Esophagus squamous epithelium (tissue), 5 donors: ENCODE results near the gene SLC50A1. TPM values are rescaled to one million over a fixed set of nuclear protein-coding genes. Genes with fewer than 3 reads are reported as not detected.

ENCODE experiments used
- DNase-seq: peaks from one replicate; lab custom pipeline; 2025; lab: John Stamatoyannopoulos, UW
- H3K27ac ChIP-seq, 4 donors: fragments of 200-600 bp; sonication (generic); one replicate each; pipeline ENCODE4 v1.5.1; 2016 to 2019; ENCODE audit warnings: mild to moderate bottlenecking in 1 of 4
- H3K27me3 ChIP-seq, 4 donors: fragments of 200-600 bp; sonication (generic); 1 replicate in 3 of 4; 2 replicates in 1 of 4; pipeline versions ENCODE4 v1.5.1 to v1.6.0; 2017 to 2021; ENCODE audit warnings: antibody characterized with exemption in 1 of 4
- H3K36me3 ChIP-seq, 3 donors: fragments of 200-600 bp; sonication (generic); one replicate each; pipeline ENCODE4 v1.5.1; 2016 to 2019
- H3K4me1 ChIP-seq, 3 donors: fragments of 200-600 bp; sonication (generic); one replicate each; pipeline ENCODE4 v1.5.1; 2017 to 2019
- H3K4me3 ChIP-seq, 4 donors: fragments of 200-600 bp; sonication (generic); 1 replicate in 3 of 4; 2 replicates in 1 of 4; pipeline ENCODE4 v1.5.1; 2016 to 2019; ENCODE audit warnings: mild to moderate bottlenecking in 2 of 4, moderate library complexity in 1 of 4
- H3K9me3 ChIP-seq, 3 donors: fragments of 200-600 bp; sonication (generic); one replicate each; pipeline ENCODE4 v1.5.1; 2016 to 2019
- POLR2A ChIP-seq, 4 donors: fragments of 450-650 bp; IDR thresholded peaks; one replicate each; pipeline ENCODE4 v1.6.1; 2017; ENCODE audit warnings: antibody characterized with exemption in 4 of 4, mild to moderate bottlenecking in 4 of 4, moderate library complexity in 3 of 4
- WGBS, 2 donors: methylation state at CpG; one replicate each; pipeline ENCODE4 v1.1.5; 2018; 5-methylcytosine and 5-hydroxymethylcytosine counted together
- intact Hi-C: fragments of 100-400 bp; cut with DNase I; formaldehyde crosslinking; loops from one replicate; pipeline ENCODE4 v1.15.0; 2022
- total RNA-seq, 4 donors: library from RNA; depleted of rRNA; stranded (reverse); fragments of >200 nt; gene quantifications; one replicate each; pipeline ENCODE4 v1.1.0, GENCODE V29; 2016
- TF ChIP-seq, protein P1 (sequence below), 6 experiments: fragments of 450-650 bp in 4 of 6; fragments of 200-600 bp in 2 of 6; sonication (generic) in 2 of 6; IDR thresholded peaks; one replicate each; pipeline ENCODE4 v1.5.1; 2016 to 2019; ENCODE audit warnings: antibody characterized with exemption in 6 of 6, mild to moderate bottlenecking in 4 of 6, moderate library complexity in 4 of 6
- donor health status: DM: yes; HTN: yes; CAD: no.

Gene SLC50A1
- total RNA-seq, 4 donors from 2014 or later: 21.4 to 27.2 (median 26.0) TPM

DNA sequence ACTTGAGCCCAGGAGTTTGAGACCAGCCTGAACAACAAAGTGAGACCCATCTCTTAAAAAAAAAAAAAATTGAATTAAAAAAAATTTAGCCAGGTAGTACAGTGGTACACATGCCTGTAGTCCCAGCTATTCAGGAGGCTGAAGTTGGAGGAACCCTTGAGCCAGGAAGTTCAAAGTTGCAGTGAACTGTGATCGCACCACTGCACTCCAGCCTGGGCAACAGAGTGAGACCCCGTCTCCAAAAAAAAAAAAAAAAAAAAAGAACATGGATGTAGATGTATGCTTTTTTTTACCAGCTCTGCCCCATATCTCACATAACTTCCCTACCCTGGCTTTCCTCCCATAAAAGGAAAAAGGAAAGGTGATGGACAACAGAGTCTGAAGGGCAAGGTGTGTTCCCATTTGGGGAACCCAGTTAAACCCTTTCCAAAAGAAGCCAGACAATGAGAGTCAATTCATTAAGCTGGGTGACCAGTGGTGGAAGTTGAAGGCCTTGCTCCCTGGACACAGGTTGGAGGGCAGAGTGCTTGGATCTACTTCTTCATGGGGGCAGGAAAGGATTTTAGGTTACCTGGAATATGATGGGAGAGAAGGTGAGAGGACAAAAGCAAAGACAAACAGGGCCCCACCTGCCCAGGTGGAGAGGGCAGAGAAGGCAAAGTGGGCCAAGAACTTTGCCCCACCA is 34.6 kb downstream of the SLC50A1 start:
- peaks cover 0 to 24% (median 13%) of the 10 kb centered on the region in 3 donors for H3K36me3 ChIP-seq
- intact Hi-C loops: no loop called here
- H3K4me3 ChIP-seq: no peak overlapping the region
- H3K27me3 ChIP-seq: peaks cover 0 to 29% (median 0%) of the 10 kb centered on the region in 4 donors
- peaks cover 24 to 62% (median 32%) of the 10 kb centered on the region in 3 donors for H3K4me1 ChIP-seq
- H3K27ac ChIP-seq: no peak overlapping the region
- H3K9me3 ChIP-seq: no peaks in the 10 kb centered on the region
- no peak for DNase-seq
- whole genome bisulfite sequencing, 2 donors: 75 to 88% methylated on average over 2 of the region's 2 CpGs
- TF ChIP-seq, protein P1, sequence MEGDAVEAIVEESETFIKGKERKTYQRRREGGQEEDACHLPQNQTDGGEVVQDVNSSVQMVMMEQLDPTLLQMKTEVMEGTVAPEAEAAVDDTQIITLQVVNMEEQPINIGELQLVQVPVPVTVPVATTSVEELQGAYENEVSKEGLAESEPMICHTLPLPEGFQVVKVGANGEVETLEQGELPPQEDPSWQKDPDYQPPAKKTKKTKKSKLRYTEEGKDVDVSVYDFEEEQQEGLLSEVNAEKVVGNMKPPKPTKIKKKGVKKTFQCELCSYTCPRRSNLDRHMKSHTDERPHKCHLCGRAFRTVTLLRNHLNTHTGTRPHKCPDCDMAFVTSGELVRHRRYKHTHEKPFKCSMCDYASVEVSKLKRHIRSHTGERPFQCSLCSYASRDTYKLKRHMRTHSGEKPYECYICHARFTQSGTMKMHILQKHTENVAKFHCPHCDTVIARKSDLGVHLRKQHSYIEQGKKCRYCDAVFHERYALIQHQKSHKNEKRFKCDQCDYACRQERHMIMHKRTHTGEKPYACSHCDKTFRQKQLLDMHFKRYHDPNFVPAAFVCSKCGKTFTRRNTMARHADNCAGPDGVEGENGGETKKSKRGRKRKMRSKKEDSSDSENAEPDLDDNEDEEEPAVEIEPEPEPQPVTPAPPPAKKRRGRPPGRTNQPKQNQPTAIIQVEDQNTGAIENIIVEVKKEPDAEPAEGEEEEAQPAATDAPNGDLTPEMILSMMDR (IDR thresholded peaks at IDR 0.05): no peak
- TF ChIP-seq POLR2A (IDR thresholded peaks at IDR 0.05): no peak

DNA sequence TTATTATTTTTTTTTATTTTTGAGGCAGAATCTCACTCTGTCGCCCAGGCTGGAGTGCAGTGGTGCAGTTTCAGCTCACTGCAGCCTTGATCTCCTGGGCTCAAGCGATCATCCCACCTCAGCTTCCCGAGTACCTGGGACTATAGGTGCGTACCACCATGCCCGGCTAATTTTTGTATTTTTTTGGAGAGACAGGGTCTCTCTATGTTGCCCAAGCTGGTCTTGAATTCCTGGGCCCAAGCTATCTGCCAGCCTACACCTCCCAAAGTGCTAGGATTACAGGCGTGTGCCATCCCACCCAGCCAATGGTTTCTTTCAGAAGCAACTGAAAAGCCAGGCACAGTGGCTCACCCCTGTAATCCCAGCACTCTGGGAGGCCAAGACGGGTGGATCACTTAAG is 35.2 kb downstream of the SLC50A1 start:
- Histone ChIP-seq H3K4me1 (peaks cover 24 to 60% (median 32%) of the 10 kb centered on the region in 3 donors), H3K27me3 (peaks cover 0 to 35% (median 0%) of the 10 kb centered on the region in 4 donors), H3K4me3 (no peak overlapping the region), H3K9me3 (no peaks in the 10 kb centered on the region), H3K36me3 (peaks cover 0 to 24% (median 13%) of the 10 kb centered on the region in 3 donors), H3K27ac (no peak overlapping the region)
- DNase-seq: no peak
- TF ChIP-seq, protein P1 (IDR thresholded peaks at IDR 0.05): no peak
- no peak for TF ChIP-seq POLR2A (IDR thresholded peaks at IDR 0.05)
- 87 to 95% methylated on average over 5 to 7 of the region's 7 CpGs for WGBS, 2 donors
- intact Hi-C loops: no loop called here

DNA sequence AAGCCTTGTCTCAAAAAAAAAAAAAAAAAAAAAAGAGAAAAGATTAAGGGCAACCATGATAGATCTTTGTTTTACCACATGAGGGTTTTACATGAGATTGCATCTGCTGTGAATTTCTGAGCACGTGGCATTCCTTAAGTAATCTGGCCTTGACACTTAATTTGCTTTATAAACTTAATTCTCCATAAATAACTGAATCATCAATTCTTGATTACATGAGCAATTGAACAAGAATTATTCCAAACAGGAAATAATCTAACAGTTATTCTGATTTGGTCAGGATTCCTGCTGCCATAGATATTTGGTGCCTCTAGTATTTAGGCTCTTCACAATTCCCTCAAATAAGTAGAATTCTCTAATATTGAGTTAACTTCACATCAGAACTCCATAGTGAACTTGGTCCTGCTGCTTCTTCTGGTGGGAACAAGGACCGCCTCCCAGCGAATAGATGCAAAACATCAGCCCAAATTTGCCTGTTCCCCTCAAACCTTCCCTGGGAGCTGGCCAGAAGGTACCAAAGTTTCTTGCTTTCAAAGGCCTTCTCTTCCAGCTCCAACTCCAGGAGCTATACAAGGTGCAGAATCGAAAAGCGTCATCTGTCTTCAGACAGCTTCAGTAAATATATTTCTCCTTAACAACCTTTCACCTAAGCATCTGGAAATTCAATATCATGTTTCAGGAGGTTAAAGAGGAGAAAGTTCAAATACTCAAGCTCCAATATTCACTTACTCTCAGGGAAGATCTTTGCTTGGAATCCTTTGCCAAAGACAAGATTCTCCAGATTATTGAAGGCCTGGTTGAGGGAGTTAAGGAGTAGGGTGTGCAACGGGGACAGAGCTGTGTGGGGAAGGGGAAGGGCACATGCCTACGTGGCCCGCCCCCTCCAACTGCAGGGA is 36.4 kb downstream of the SLC50A1 start:
- TF ChIP-seq, protein P1 (IDR thresholded peaks at IDR 0.05): no peak
- TF ChIP-seq POLR2A (IDR thresholded peaks at IDR 0.05): no peak
- WGBS, 2 donors: 43% methylated on average over 8 of the region's 8 CpGs
- intact Hi-C loops: no loop called here
- peaks cover 26 to 58% (median 34%) of the 10 kb centered on the region in 3 donors for H3K4me1 ChIP-seq
- peaks cover 0 to 24% (median 13%) of the 10 kb centered on the region in 3 donors for H3K36me3 ChIP-seq
- H3K27ac ChIP-seq: peak overlapping the region; percentile 92 to 99 (median 96)
- H3K9me3 ChIP-seq: no peaks in the 10 kb centered on the region
- peaks cover 0 to 29% (median 0%) of the 10 kb centered on the region in 4 donors for H3K27me3 ChIP-seq
- no peak for DNase-seq
- peak overlapping the region; percentile 82 to 96 (median 94) for H3K4me3 ChIP-seq

DNA sequence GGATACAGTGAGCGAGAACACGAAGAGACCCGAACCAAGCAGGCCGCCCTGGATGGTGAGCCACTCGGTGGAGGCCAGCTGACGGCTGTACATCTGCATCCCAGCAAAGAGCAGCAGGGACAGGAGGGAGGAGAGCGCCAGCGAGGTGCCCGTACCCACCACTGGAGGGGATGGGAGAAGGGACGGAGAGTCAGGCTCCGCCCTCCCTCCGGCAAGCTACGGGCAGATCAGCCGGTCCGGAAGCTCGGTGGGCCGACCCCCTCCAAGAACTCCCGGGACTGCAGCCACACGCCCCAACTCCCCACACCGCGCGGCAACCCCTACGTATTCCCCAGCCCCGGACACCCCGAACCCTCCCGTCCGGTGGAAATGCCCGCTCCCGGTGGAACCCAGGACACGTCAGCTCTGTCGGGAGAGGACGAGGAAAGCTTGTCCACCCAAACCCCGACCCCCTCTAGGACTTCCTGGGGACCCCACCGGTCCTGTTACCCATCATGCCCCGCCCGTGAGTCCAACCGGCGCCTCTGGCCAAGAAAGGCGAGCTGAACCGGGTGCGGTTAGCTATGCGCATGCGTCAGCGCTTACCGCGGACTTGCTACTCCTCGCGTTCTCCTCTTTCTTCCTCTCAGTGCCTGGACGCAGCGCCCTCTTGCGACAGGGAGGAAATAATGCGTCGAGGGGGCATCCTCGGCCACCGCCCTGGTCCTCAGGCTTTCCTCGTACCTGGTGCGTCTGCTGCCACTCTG is 37.3 kb downstream of the SLC50A1 start, which contains the start of gene KRTCAP2:
TSS of gene KRTCAP2 (minus strand) at position 573 of the 746 bp plus-strand sequence. CDS start at position 493, 80 bp downstream.
- Histone ChIP-seq H3K9me3 (no peaks in the 10 kb centered on the region), H3K36me3 (peaks cover 0 to 24% (median 13%) of the 10 kb centered on the region in 3 donors), H3K27me3 (peaks cover 0 to 27% (median 0%) of the 10 kb centered on the region in 4 donors), H3K27ac (peak within 1 kb of the TSS; percentile 92 to 99 (median 96)), H3K4me1 (peaks cover 25 to 58% (median 30%) of the 10 kb centered on the region in 3 donors), H3K4me3 (peak within 1 kb of the TSS; percentile 82 to 96 (median 94))
- peak; percentile 73 for DNase-seq
- intact Hi-C loops: no loop called here
- WGBS, 2 donors: 0% methylated on average over 12 to 27 of the region's 57 CpGs
- TF ChIP-seq, protein P1 (IDR thresholded peaks at IDR 0.05): peak; percentile 90 to 100 (median 96)
- peak in 2 of 4 donors; percentile 55 to 56 for TF ChIP-seq POLR2A (IDR thresholded peaks at IDR 0.05)
